ENCODE measurements around the gene KLK2.

- no peak for TF ChIP-seq GATA2 (IDR thresholded peaks at IDR 0.05; ENCODE audit: low read depth, low read length)
- no peak for TF ChIP-seq GATA3 (IDR thresholded peaks at IDR 0.05; ENCODE audit: low read depth, low read length)
These were observed 17.4 kb downstream of the KLK2 start for GRCh38 chr19:50890422-50891252.
